Measurements from ENCODE around the gene EPM2AIP1.

DNA sequence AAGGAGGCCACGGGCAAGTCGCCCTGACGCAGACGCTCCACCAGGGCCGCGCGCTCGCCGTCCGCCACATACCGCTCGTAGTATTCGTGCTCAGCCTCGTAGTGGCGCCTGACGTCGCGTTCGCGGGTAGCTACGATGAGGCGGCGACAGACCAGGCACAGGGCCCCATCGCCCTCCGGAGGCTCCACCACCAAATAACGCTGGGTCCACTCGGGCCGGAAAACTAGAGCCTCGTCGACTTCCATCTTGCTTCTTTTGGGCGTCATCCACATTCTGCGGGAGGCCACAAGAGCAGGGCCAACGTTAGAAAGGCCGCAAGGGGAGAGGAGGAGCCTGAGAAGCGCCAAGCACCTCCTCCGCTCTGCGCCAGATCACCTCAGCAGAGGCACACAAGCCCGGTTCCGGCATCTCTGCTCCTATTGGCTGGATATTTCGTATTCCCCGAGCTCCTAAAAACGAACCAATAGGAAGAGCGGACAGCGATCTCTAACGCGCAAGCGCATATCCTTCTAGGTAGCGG is at the start of gene EPM2AIP1:
- TF ChIP-seq CREB1 (IDR thresholded peaks at IDR 0.05; ENCODE audit: low read depth) (no peak), TCF12 (IDR thresholded peaks at IDR 0.05; ENCODE audit: low read depth) (peak; percentile 46; the same call in 1 of the 2 replicates), YY1 (IDR thresholded peaks at IDR 0.05; ENCODE audit: low read depth) (peak; percentile 73)
- TF ChIP-seq, protein P1, sequence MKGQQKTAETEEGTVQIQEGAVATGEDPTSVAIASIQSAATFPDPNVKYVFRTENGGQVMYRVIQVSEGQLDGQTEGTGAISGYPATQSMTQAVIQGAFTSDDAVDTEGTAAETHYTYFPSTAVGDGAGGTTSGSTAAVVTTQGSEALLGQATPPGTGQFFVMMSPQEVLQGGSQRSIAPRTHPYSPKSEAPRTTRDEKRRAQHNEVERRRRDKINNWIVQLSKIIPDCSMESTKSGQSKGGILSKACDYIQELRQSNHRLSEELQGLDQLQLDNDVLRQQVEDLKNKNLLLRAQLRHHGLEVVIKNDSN (IDR thresholded peaks at IDR 0.05) = no peak
